Spleen (tissue), 11 donors: ENCODE data around the gene KLHL41. TPM values are rescaled to one million over a fixed set of nuclear protein-coding genes. Genes with fewer than 3 reads are reported as not detected.

Source experiments
- DNase-seq: peaks from one replicate; pipeline ENCODE4 v3.0.0-alpha.2; 2020
- H3K27ac ChIP-seq, 8 donors: fragments of 200-600 bp; sonication (generic) in 7 of 8; 1 replicate in 4 of 8; 2 replicates in 4 of 8; pipeline versions ENCODE4 v1.5.0 to v1.8.0; 2016 to 2021; ENCODE audit warnings: inconsistent platforms in 4 of 8, mild to moderate bottlenecking in 4 of 8, moderate library complexity in 1 of 8
- H3K27me3 ChIP-seq, 7 donors: fragments of 200-600 bp; sonication (generic) in 6 of 7; replicated peaks in 1 of 7; 1 replicate in 4 of 7; 2 replicates in 3 of 7; pipeline versions ENCODE4 v1.5.0 to v1.8.0; 2016 to 2021; ENCODE audit warnings: inconsistent platforms in 3 of 7, mild to moderate bottlenecking in 1 of 7
- H3K36me3 ChIP-seq, 6 donors: fragments of 200-600 bp; sonication (generic) in 5 of 6; 1 replicate in 4 of 6; 2 replicates in 2 of 6; pipeline versions ENCODE4 v1.5.0 to v1.8.0; 2016 to 2021; ENCODE audit warnings: inconsistent platforms in 2 of 6
- H3K4me1 ChIP-seq, 6 donors: fragments of 200-600 bp; sonication (generic) in 5 of 6; 1 replicate in 3 of 6; 2 replicates in 3 of 6; pipeline versions ENCODE4 v1.5.0 to v1.8.0; 2016 to 2021; ENCODE audit warnings: inconsistent platforms in 3 of 6
- H3K4me3 ChIP-seq, 8 donors: fragments of 200-600 bp; sonication (generic) in 7 of 8; 1 replicate in 4 of 8; 2 replicates in 4 of 8; pipeline versions ENCODE4 v1.5.0 to v1.8.0; 2016 to 2021; ENCODE audit warnings: inconsistent platforms in 4 of 8, mild to moderate bottlenecking in 4 of 8, moderate library complexity in 2 of 8
- H3K9me3 ChIP-seq, 8 donors: fragments of 200-600 bp; sonication (generic) in 7 of 8; 1 replicate in 4 of 8; 2 replicates in 4 of 8; pipeline versions ENCODE4 v1.5.0 to v1.8.0; 2016 to 2021; ENCODE audit warnings: inconsistent platforms in 4 of 8
- CTCF ChIP-seq, 11 experiments: fragments of 200-600 bp in 7 of 11; fragments of 450-650 bp in 4 of 11; sonication (generic) in 4 of 11; IDR thresholded peaks in 8 of 11; conservative IDR thresholded peaks in 3 of 11; 1 replicate in 7 of 11; 2 replicates in 4 of 11; pipeline versions ENCODE4 v1.4.0 to v1.8.0; 2016 to 2021; ENCODE audit warnings: antibody characterized with exemption in 11 of 11, inconsistent platforms in 4 of 11, mild to moderate bottlenecking in 1 of 11
- POLR2A ChIP-seq, 3 donors: fragments of 450-650 bp; IDR thresholded peaks; one replicate each; pipeline ENCODE4 v1.5.1; 2017; ENCODE audit warnings: antibody characterized with exemption in 3 of 3, mild to moderate bottlenecking in 1 of 3
- POLR2AphosphoS5 ChIP-seq, 3 donors: sonication (generic); formaldehyde crosslinking; IDR thresholded peaks; one replicate each; pipeline ENCODE4 v1.5.1; 2017; ENCODE audit warnings: antibody characterized with exemption in 3 of 3
- whole genome bisulfite sequencing, 5 donors: extraction: QIAGEN DNeasy Blood & Tissue Kit in 3 of 5; methylation state at CpG; one replicate each; pipeline versions ENCODE4 v1.1.5 to v1.1.7; 2013 to 2018; 5-methylcytosine and 5-hydroxymethylcytosine counted together
- intact Hi-C: fragments of 100-400 bp; cut with DNase I; formaldehyde crosslinking; loops from one replicate; pipeline ENCODE4 v1.15.0; 2023; ENCODE audit warnings: low total_unique reads
- polyA plus RNA-seq, 3 donors: library from polyadenylated mRNA; stranded (reverse); fragments of 200-250 nt; gene quantifications; one replicate each; pipeline ENCODE4 v1.2.1, GENCODE V29; 2013
- total RNA-seq, 7 donors: library from RNA; depleted of rRNA in 3 of 7; stranded (reverse); fragments of >200 nt in 3 of 7; fragmentation: NEBNext Ultra II Directional in 4 of 7; extraction: Animal tissue kit (Norgen Biotek cat#: 25700) in 4 of 7; gene quantifications; one replicate each; pipeline versions ENCODE4 v1.1.0 to v1.2.1, GENCODE V29; 2016 to 2021
- donor health status: healthy with polysubstance abuse.
- donor health status: DM: no; HTN: no; CAD: no; lungs with moderate emphysema.
- donor health status: DM: no; HTN: no; CAD: no.
- donor health status: Bipolar disorder and iron deficiency.
- donor health status: healthy.
- donor health status: DM: no; HTN: no; CAD: no.
- donor health status: DM: yes; HTN: yes; CAD: no.

Gene KLHL41
- total and polyA plus RNA-seq, 10 donors, result 0.30 to 1.0 (median 0.68) TPM

- H3K4me3 ChIP-seq, result no peak overlapping the region
- H3K36me3 ChIP-seq, result peaks cover 0 to 31% (median 9%) of the 10 kb centered on the region in 6 donors
- no peak overlapping the region for H3K27ac ChIP-seq
- TF ChIP-seq CTCF (IDR thresholded peaks at IDR 0.05 in 8 of 11, conservative IDR thresholded peaks at IDR 0.05 in 3 of 11), result no peak
- TF ChIP-seq POLR2AphosphoS5 (IDR thresholded peaks at IDR 0.05), result no peak
- no peak for TF ChIP-seq POLR2A (IDR thresholded peaks at IDR 0.05)
- no peaks in the 10 kb centered on the region for H3K4me1 ChIP-seq
- DNase-seq, result no peak
- H3K9me3 ChIP-seq, result no peaks in the 10 kb centered on the region
- intact Hi-C loops, result no loop called here
- no peaks in the 10 kb centered on the region for H3K27me3 ChIP-seq
These were observed 1.8 kb upstream of the KLHL41 start for GRCh38 chr2:169507698-169508097.

GRCh38 chr2:169509955-169510354, 453 bp downstream of the KLHL41 start:
- WGBS, 5 donors, result 92 to 96% (median 95%) methylated on average over 8 of the region's 8 CpGs
- Histone ChIP-seq H3K36me3 (peaks cover 0 to 12% (median 2%) of the 10 kb centered on the region in 6 donors), H3K9me3 (no peaks in the 10 kb centered on the region), H3K27ac (no peak overlapping the region), H3K4me3 (no peak overlapping the region), H3K4me1 (no peaks in the 10 kb centered on the region), H3K27me3 (no peaks in the 10 kb centered on the region)
- intact Hi-C loops, result no loop called here
- TF ChIP-seq POLR2A (IDR thresholded peaks at IDR 0.05) (no peak), CTCF (IDR thresholded peaks at IDR 0.05 in 8 of 11, conservative IDR thresholded peaks at IDR 0.05 in 3 of 11) (no peak), POLR2AphosphoS5 (IDR thresholded peaks at IDR 0.05) (no peak)
- DNase-seq, result no peak

- 96 to 99% (median 97%) methylated on average over 4 of the region's 4 CpGs for WGBS, 5 donors
- Histone ChIP-seq H3K9me3 (no peaks in the 10 kb centered on the region), H3K4me1 (no peaks in the 10 kb centered on the region), H3K27me3 (no peaks in the 10 kb centered on the region), H3K4me3 (no peak overlapping the region), H3K36me3 (peaks cover 0 to 7% (median 0%) of the 10 kb centered on the region in 6 donors), H3K27ac (no peak overlapping the region)
- DNase-seq, result no peak
- TF ChIP-seq POLR2A (IDR thresholded peaks at IDR 0.05) (no peak), CTCF (IDR thresholded peaks at IDR 0.05 in 8 of 11, conservative IDR thresholded peaks at IDR 0.05 in 3 of 11) (no peak), POLR2AphosphoS5 (IDR thresholded peaks at IDR 0.05) (no peak)
- intact Hi-C loops, result no loop called here
These were observed 994 bp downstream of the KLHL41 start for GRCh38 chr2:169510496-169510895.

GRCh38 chr2:169511818-169512217, 2.3 kb downstream of the KLHL41 start:
- 87 to 98% (median 98%) methylated on average over 1 of the region's 1 CpG for WGBS, 5 donors
- Histone ChIP-seq H3K27ac (no peak overlapping the region), H3K9me3 (no peaks in the 10 kb centered on the region), H3K27me3 (no peaks in the 10 kb centered on the region), H3K4me1 (no peaks in the 10 kb centered on the region), H3K36me3 (no peaks in the 10 kb centered on the region), H3K4me3 (no peak overlapping the region)
- intact Hi-C loops, result no loop called here
- no peak for DNase-seq
- no peak for TF ChIP-seq POLR2AphosphoS5 (IDR thresholded peaks at IDR 0.05)
- TF ChIP-seq POLR2A (IDR thresholded peaks at IDR 0.05), result no peak
- no peak for TF ChIP-seq CTCF (IDR thresholded peaks at IDR 0.05 in 8 of 11, conservative IDR thresholded peaks at IDR 0.05 in 3 of 11)
